Dendritic cell treated with granulocyte-macrophage colony-stimulating factor and Interleukin-4, amounts not matched to agents 40 ng/mL and 50 ng/mL, for 4 days (primary cell): ENCODE results near the gene NCAPH2.
A peak's percentile ranks its signal among the peaks of the same experiment; 100 is the strongest.

Experiments used
- H3K27ac Mint-ChIP-seq: one replicate; pipeline ENCODE4 v1.8.0; 2022; ENCODE audit warnings: mild to moderate bottlenecking, mixed read lengths
- H3K27me3 Mint-ChIP-seq: one replicate; pipeline ENCODE4 v1.8.0; 2022; ENCODE audit warnings: mild to moderate bottlenecking, mixed read lengths
- H3K36me3 Mint-ChIP-seq: one replicate; pipeline ENCODE4 v1.8.0; 2022; ENCODE audit warnings: low read depth, mixed read lengths
- H3K4me1 Mint-ChIP-seq: one replicate; pipeline ENCODE4 v1.8.0; 2022; ENCODE audit warnings: low read depth, mixed read lengths
- H3K4me3 Mint-ChIP-seq: one replicate; pipeline ENCODE4 v1.8.0; 2022; ENCODE audit warnings: mild to moderate bottlenecking, moderate library complexity, mixed read lengths
- H3K9me3 Mint-ChIP-seq: one replicate; pipeline ENCODE4 v1.8.0; 2022; ENCODE audit warnings: mixed read lengths
- intact Hi-C: fragments of 100-400 bp; cut with micrococcal nuclease; formaldehyde crosslinking; loops from one replicate; pipeline ENCODE4 v1.15.0; 2022

Gene NCAPH2

DNA sequence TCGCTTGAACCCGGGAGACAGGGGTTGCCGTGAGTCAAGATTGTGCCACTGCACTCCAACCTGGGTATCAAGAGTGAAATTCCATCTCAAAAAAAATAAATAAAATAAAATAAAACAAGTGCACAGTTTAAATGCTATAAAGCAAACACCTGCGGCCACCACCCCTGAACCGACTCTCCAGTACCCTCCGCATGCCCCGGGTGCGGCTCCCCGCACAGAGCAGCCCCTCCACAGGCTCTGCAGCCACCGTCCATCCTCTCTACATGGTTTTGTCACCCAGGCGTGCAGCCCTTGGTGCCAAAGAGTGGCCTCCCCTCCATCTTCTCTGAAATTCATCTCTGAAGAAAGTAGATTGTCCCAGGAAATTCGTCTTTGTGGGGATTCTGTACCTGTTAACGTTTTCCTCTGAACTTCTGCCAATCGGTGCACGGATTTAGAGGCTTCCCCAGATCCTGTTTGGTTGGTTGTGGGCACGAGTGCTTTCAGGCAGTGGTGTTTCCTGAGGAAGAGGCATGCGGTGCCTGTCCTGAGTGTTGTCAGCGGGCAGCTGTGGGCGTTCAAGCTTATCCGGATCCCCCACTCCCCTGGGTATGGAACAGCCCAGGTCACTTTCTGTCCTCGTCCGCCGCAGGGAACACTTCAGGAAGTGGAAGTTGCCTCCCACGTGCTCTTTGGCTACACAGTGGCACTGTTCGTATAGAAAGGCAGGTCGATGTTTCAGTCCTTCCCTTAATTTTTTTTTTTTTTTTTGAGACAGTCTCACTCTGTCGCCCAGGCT is 17.3 kb upstream of the NCAPH2 start:
- H3K27ac Mint-ChIP-seq = peak overlapping the region; percentile 51
- intact Hi-C loops = no loop called here
- peak overlapping the region; percentile 28 for H3K4me3 Mint-ChIP-seq
- no peaks in the 10 kb centered on the region for H3K9me3 Mint-ChIP-seq
- peaks cover 34% of the 10 kb centered on the region for H3K27me3 Mint-ChIP-seq
- peaks cover 9% of the 10 kb centered on the region for H3K4me1 Mint-ChIP-seq
- no peaks in the 10 kb centered on the region for H3K36me3 Mint-ChIP-seq

DNA sequence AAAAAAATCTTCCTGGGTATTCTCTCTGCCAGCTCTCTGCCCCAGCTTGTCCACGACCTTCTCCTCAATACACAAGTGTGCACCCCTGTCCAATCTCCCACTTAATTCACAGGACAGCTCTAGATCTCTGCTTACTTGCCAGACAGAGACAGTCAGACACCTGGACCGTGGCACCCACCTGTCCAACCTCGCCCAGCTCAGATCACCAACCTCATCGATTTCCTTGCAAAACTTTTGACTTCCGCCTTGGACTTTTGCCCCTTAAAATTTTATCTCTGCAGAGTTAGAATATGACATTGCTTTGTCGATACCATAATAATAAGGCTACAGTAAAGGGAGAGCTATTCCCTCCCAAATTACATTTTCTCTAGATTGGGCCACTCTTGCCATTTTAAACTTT is 10.9 kb upstream of the NCAPH2 start:
- intact Hi-C loops = loop anchor here (5.0 kb wide), 1 partner anchor 255 kb away; no protein-coding TSS in a partner anchor
- Mint-ChIP-seq H3K4me1 (peaks cover 14% of the 10 kb centered on the region), H3K27ac (no peak overlapping the region), H3K4me3 (no peak overlapping the region), H3K36me3 (peaks cover under 1% of the 10 kb centered on the region), H3K27me3 (peaks cover 21% of the 10 kb centered on the region), H3K9me3 (no peaks in the 10 kb centered on the region)

DNA sequence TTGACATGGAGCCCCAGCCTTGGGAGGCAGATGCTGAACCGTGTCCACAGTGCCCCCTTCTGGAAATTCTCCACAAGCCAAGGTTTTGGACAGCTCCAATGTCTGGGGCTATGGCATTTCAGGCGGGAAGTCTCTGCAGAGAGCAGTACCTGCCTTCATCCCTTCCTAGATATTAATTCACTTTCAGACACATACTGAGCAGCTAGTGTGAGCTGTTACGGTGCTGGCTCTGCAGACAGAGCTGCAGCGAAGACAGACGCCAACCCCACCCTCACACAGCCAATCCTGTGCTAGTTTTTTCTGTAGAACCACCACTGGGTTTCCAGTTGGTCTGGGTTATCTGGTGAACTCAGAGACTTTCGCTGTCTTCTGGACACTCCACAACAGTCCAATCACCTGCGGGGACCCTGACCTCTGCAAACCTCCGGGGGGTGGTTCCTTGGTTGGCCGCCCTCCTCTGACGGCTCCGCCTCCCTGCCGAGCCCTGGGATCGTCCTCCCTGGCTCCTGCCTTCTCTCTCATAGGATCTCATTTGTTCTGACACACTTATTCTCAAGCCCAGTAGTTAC is 9.6 kb upstream of the NCAPH2 start:
- intact Hi-C loops = loop anchor here (5.0 kb wide), 1 partner anchor 256 kb away; no protein-coding TSS in a partner anchor
- Mint-ChIP-seq H3K9me3 (no peaks in the 10 kb centered on the region), H3K4me1 (peaks cover 14% of the 10 kb centered on the region), H3K36me3 (peaks cover 14% of the 10 kb centered on the region), H3K27ac (no peak overlapping the region), H3K4me3 (no peak overlapping the region), H3K27me3 (peaks cover 21% of the 10 kb centered on the region)

DNA sequence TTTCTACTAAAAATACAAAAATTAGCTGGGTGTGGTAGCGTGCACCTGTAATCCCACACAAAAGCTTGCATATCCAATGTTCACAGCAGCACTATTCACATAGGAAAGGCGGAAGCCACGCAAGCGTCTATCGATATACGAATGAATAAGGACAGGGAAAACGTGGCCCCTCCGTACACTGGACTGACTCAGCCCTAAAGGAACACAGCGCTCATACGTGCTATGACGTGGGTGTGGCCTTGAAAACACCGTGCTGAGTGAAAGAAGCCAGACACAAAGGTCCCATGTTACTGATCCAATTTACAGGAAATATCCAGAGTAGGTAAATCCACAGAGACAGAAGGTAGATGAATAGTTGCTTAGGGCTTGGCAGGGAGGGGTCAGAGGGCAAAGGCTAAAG is 7.6 kb upstream of the NCAPH2 start:
- intact Hi-C loops = no loop called here

DNA sequence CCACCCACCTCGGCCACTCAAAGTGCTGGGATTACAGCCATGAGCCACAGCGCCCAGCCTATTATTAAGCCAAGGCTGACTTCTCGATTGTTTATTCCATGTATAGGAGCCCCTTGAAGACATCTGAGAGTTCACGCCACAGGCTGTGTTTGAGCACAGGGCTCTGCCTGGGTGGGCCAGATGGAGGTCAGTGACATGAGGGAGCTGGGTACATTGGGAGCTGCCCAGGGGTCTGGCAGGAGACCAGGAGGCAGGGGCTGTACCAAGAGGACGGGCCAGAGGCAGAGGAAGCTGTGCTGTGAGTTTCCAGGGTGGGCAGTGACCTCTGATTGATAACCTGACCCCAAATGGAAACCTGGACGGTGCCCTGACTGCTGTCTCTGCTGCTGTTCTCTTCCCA is 5.9 kb upstream of the NCAPH2 start:
- Mint-ChIP-seq H3K4me1 (peaks cover 33% of the 10 kb centered on the region), H3K9me3 (no peaks in the 10 kb centered on the region), H3K27me3 (peaks cover 11% of the 10 kb centered on the region), H3K36me3 (peaks cover 45% of the 10 kb centered on the region), H3K27ac (no peak overlapping the region), H3K4me3 (no peak overlapping the region)
- intact Hi-C loops = no loop called here

More for the DNA sequence above, 7.6 kb upstream of the NCAPH2 start:
- H3K4me3 Mint-ChIP-seq = no peak overlapping the region
- H3K4me1 Mint-ChIP-seq = peaks cover 17% of the 10 kb centered on the region
- no peaks in the 10 kb centered on the region for H3K9me3 Mint-ChIP-seq
- peaks cover 19% of the 10 kb centered on the region for H3K27me3 Mint-ChIP-seq
- H3K36me3 Mint-ChIP-seq = peaks cover 33% of the 10 kb centered on the region
- H3K27ac Mint-ChIP-seq = no peak overlapping the region

DNA sequence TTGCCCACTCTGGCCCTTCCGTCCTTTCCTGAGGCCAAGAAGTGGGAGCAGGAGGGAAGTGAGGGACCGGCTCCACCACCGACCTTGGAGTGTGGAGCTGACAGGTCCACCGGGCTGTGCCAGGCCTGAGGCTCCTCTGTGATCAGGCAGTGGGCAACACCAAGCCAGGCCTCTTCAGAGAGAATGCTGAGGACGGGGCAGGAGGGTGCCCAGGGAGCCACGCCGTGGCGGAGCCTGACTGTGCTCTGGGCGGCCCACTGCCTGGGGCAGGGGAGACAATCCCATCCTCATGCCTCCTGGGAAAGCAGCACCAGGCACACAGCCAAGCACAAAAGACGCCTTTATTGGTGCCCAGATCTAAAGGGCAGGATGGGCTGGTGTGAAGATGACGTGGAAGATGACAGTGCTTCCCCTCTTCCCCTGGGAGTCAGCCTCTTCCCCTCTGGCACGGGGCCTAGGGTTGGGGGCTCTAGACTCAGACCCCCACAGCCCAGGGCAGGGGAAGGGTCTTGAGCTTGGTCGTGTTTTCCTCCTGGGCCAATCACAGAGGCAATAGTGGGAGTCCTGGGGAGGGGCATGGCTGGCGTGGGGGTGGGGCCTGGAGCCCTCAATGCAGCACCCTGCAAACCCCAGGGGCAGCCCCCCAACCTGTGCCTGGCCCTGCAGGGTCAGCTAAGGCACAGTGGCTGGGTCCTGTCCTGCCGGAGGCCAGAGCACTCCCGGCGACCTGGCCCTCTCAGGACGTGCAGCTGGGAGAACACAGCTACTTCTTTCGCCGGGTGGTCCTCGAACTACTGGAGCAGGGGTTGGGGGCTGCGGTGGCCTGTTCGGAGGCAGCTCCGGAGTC is 5.2 kb upstream of the NCAPH2 start:
- intact Hi-C loops = no loop called here
- Mint-ChIP-seq H3K36me3 (peaks cover 49% of the 10 kb centered on the region), H3K9me3 (no peaks in the 10 kb centered on the region), H3K4me1 (peaks cover 33% of the 10 kb centered on the region), H3K4me3 (no peak overlapping the region), H3K27ac (no peak overlapping the region), H3K27me3 (peaks cover 5% of the 10 kb centered on the region)

DNA sequence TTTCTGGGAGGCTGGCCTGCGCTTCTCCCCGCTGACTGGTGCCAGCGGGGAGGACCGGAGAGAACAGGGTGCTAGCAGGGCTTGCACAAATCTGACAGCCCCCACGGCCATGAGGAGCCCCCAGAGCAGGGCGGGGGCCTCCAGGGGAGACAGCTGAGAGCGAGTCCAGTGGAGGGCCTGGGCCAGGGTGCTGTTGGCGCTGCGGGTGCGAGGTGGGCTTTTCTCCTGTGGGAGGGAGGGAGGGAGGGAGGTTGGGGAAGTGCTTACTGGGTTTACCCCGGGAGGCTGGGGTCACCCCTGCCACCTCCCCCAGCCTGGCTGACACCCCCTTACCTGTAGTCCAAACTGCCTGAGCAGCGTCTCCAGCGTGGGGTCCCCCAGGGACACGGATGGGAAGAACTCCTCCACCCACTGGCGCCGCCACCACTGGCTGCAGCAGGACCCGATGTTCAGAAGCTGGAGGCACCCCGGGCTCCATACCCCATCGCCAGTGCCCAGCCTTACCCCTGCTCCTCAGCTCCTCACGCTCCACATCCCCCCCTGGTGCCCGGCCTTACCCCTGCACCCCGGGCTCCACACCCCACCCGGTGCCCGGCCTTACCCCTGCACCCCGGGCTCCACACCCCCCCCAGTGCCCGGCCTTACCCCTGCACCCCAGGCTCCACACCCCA is 4.4 kb upstream of the NCAPH2 start:
- H3K4me1 Mint-ChIP-seq = peaks cover 27% of the 10 kb centered on the region
- intact Hi-C loops = no loop called here

DNA sequence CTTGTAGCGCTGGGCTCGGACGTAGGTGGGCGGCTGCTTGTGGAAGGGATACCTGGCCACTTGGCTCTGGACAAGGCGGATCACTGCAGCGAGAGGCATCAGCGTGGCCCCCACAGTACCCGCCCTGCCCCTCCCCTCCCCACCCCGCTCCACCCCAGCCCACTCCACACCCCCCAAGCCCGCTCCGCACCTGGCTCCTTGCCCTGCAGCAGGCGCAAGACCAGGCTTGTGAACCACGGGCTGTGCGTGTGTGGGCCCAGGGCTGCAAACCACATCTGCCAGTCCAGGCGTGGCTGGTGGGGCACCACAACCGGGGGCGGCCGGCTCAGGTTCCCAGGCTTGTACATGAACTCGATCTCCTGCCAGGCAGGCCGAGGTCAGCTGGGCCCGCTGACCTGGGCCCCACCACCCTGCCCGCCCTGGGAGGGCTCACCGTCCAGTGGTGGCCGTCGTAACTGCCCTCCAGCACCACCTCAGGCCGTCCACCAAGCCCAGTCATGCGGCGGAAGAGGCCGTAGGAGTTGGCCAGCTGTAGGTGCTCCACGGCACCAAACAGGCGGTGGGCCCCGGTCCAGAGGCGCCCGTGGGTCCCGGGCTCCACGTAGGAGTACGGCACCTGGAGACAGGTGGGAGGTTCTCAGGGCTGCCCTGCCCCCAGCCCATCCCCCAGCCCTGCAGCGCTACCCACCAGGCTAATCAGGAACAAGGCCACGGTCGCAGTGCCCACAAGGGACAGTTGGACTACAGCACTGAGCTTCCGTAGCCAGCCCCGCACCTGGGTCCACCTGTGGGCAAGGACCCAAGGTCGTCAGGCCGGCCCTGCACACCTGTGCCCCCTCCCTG is 3.4 kb upstream of the NCAPH2 start:
- Mint-ChIP-seq H3K36me3 (peaks cover 55% of the 10 kb centered on the region), H3K9me3 (no peaks in the 10 kb centered on the region), H3K27ac (no peak overlapping the region), H3K27me3 (no peaks in the 10 kb centered on the region), H3K4me1 (peaks cover 33% of the 10 kb centered on the region), H3K4me3 (no peak overlapping the region)
- intact Hi-C loops = loop anchor here (5.0 kb wide), 1 partner anchor 78 kb away; the partner anchor contains the start of gene CHKB

More for the DNA sequence above, 4.4 kb upstream of the NCAPH2 start:
- Mint-ChIP-seq H3K36me3 (peaks cover 55% of the 10 kb centered on the region), H3K27me3 (peaks cover 2% of the 10 kb centered on the region), H3K27ac (no peak overlapping the region), H3K4me3 (no peak overlapping the region), H3K9me3 (no peaks in the 10 kb centered on the region)

DNA sequence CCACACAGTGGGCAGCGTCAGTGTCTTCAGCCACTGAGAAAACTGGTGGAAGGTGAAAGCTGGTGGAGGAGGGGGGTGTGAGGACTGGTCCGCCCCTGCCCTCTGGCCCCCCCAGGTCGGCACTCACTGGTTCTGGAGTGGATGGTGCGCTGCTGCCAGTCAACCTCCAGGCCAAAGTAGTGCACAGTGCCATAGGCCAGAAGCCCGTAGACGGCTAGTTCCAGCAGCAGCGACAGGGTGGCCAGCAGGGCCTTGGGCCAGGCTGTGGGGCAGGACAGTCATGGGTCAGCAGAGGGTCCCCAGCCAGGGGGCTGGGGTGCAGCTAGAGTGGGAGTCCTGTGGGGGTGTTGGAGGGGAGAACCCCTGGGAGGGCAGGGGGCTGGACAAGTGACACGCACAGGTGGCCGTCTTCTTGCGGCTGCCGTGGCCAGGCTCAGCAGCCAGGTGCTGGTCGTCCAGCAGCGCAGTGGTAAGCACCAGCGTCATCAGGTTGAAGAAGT is 2.7 kb upstream of the NCAPH2 start:
- Mint-ChIP-seq H3K36me3 (peaks cover 55% of the 10 kb centered on the region), H3K27me3 (no peaks in the 10 kb centered on the region), H3K27ac (no peak overlapping the region), H3K9me3 (no peaks in the 10 kb centered on the region), H3K4me1 (peaks cover 35% of the 10 kb centered on the region), H3K4me3 (no peak overlapping the region)
- intact Hi-C loops = loop anchor here (5.0 kb wide), 1 partner anchor 77 kb away; the partner anchor contains the start of gene CHKB

DNA sequence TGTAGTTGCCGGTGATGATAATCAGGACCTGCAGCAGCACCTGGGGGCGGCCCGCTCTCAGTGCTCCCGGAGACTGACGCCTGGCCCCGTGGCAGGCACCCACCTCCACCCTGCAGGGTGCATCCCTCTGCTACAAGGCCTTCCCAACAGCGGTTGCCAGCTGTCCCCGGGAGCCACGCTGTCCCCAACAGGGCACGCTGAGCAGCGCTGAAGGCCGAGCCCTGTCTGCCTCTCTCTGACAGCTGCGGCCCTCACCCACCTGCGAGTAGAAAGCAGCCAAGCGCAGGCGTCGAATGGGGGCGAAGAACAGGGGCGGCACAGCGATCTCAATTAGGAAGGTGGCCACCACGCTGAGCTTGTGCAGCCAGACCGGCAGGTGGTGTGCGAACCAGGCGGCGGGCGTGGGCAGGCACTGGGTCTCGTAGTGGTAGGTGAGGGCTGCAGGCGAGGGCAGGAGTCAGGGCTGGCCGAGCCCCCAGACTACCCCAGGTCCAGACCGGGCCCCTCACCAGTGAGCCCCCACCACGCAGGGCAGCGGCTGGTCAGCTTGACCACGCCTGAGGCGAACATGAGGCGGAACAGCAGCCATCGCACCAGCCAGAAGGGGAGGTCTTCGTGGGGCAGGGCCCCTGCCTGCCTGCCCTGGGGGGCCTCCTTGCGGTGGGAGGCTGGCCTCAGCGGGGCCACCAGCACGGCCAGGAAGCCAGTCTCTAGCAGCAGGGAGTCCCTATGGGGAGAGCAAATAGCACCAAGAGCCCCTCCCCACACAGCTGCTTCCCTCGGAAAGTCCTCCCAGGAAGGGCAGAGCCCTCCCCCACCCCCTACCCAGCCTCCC is 2.0 kb upstream of the NCAPH2 start:
- peaks cover 35% of the 10 kb centered on the region for H3K4me1 Mint-ChIP-seq
- H3K36me3 Mint-ChIP-seq = peaks cover 55% of the 10 kb centered on the region
- peak overlapping the region; percentile 98 for H3K4me3 Mint-ChIP-seq
- H3K27ac Mint-ChIP-seq = no peak overlapping the region
- H3K9me3 Mint-ChIP-seq = no peaks in the 10 kb centered on the region
- intact Hi-C loops = loop anchor here (5.0 kb wide), 1 partner anchor 76 kb away; the partner anchor contains the start of gene CHKB
- no peaks in the 10 kb centered on the region for H3K27me3 Mint-ChIP-seq

DNA sequence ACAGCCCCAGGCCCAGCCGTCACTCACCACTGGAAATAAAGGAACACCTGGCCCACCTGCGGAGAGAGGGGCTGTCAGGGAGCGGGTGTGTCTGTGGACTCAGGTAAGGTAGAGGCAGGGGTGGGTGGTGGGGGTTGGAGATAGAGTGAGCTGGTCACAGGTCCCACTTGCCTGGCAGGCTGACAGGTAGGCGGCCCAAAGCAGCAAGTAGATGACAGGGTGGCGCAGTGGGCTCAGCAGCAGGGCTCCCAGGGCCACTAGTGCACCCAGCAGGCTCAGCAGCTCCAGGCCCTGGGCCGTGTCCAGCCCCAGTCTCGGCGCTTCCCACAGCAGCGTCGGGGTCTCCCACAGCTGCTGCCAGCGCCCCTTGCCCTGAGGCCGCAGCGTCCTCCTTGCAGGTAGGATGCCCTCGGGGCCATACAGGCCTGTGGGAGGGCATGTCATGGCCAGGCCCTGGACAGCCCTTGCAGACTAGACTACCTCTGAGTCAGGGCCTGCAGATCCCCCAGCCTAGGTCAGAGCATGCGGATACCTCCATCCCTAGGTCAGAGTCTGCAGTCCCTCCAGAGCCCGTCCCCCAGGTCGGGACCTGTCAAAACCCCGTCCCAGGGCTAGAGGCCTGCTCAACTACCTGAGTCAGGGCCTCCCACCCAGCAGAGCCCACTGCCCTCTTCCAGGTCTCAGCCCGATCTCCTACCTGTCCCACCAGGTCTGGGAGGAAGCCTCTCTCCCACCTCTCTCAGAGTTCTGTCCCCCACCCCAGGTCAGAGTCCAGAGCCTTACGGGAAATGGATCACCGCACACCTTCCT is 1.2 kb upstream of the NCAPH2 start:
- no peaks in the 10 kb centered on the region for H3K9me3 Mint-ChIP-seq
- peak overlapping the region; percentile 98 for H3K4me3 Mint-ChIP-seq
- no peaks in the 10 kb centered on the region for H3K27me3 Mint-ChIP-seq
- H3K27ac Mint-ChIP-seq = peak overlapping the region; percentile 96
- H3K4me1 Mint-ChIP-seq = peaks cover 35% of the 10 kb centered on the region
- peaks cover 60% of the 10 kb centered on the region for H3K36me3 Mint-ChIP-seq
- intact Hi-C loops = loop anchor here (5.0 kb wide), 1 partner anchor 75 kb away; the partner anchor contains the start of gene CHKB
